Adrenal gland (tissue), 12 donors: ENCODE data around the gene TCP10L. TPM values are rescaled to one million over a fixed set of nuclear protein-coding genes. Genes with fewer than 3 reads are reported as not detected.

Source experiments
- DNase-seq, 7 donors: peaks; one replicate each; pipeline ENCODE4 v3.0.0-alpha.2; 2019 to 2020
- H3K27ac ChIP-seq, 5 donors: fragments of 200-600 bp; sonication (generic) in 4 of 5; 1 replicate in 3 of 5; 2 replicates in 2 of 5; pipeline versions ENCODE4 v1.5.1 to v1.8.0; 2016 to 2020; ENCODE audit warnings: mild to moderate bottlenecking in 1 of 5
- H3K27me3 ChIP-seq: fragments of 200-600 bp; 2 replicates; pipeline ENCODE4 v1.8.0; 2021
- H3K36me3 ChIP-seq, 2 donors: fragments of 200-600 bp; replicated peaks in 1 of 2; 1 replicate in 1 of 2; 2 replicates in 1 of 2; pipeline versions ENCODE4 v1.5.1 to v1.8.0; 2018 to 2022
- H3K4me1 ChIP-seq, 2 donors: fragments of 200-600 bp; replicated peaks in 1 of 2; 1 replicate in 1 of 2; 2 replicates in 1 of 2; pipeline versions ENCODE4 v1.5.1 to v1.8.0; 2018 to 2021
- H3K4me3 ChIP-seq, 4 donors: fragments of 200-600 bp; sonication (generic) in 3 of 4; one replicate each; pipeline ENCODE4 v1.5.1; 2016 to 2018
- H3K9me3 ChIP-seq, 3 donors: fragments of 200-600 bp; sonication (generic) in 1 of 3; replicated peaks in 1 of 3; 1 replicate in 2 of 3; 2 replicates in 1 of 3; pipeline versions ENCODE4 v1.5.1 to v1.8.0; 2016 to 2021
- CTCF ChIP-seq, 6 experiments: fragments of 450-650 bp in 4 of 6; fragments of 200-600 bp in 2 of 6; sonication (generic) in 1 of 6; IDR thresholded peaks; 1 replicate in 5 of 6; 2 replicates in 1 of 6; pipeline versions ENCODE4 v1.5.1 to v1.8.0; 2016 to 2021; ENCODE audit warnings: antibody characterized with exemption in 6 of 6, mild to moderate bottlenecking in 2 of 6, moderate library complexity in 1 of 6
- POLR2A ChIP-seq, 2 donors: fragments of 450-650 bp; IDR thresholded peaks; one replicate each; pipeline ENCODE4 v1.6.1; 2017; ENCODE audit warnings: antibody characterized with exemption in 2 of 2, mild to moderate bottlenecking in 2 of 2, moderate library complexity in 1 of 2
- WGBS, 4 donors: extraction: QIAGEN DNeasy Blood & Tissue Kit in 2 of 4; methylation state at CpG; one replicate each; pipeline versions ENCODE4 v1.1.5 to v1.1.7; 2013 to 2017; 5-methylcytosine and 5-hydroxymethylcytosine counted together
- intact Hi-C, 2 donors: fragments of 100-400 bp; cut with DNase I; formaldehyde crosslinking; loops; one replicate each; pipeline versions ENCODE4 v1.14.1 to v1.15.0; 2022 to 2023
- polyA plus RNA-seq, 3 donors: library from polyadenylated mRNA; stranded (reverse); fragments of 200-250 nt in 2 of 3; fragments of 350-450 nt in 1 of 3; fragmentation: Illumina TruSeq in 1 of 3; extraction: RNeasy Lipid Tissue Mini Kit (QIAGEN cat#74804) in 1 of 3; gene quantifications; one replicate each; pipeline ENCODE4 v1.2.3, GENCODE V29; 2013 to 2014
- total RNA-seq, 9 donors: library from RNA; depleted of rRNA in 4 of 9; stranded (reverse); fragments of >200 nt in 4 of 9; fragments of 120-200 nt in 1 of 9; fragmentation: NEBNext Ultra II Directional in 1 of 9; extraction: Animal tissue kit (Norgen Biotek cat#: 25700) in 1 of 9; gene quantifications; one replicate each; pipeline versions ENCODE4 v1.1.0 to v1.2.4, GENCODE V29; 2013 to 2023
- donor health status: healthy with polysubstance abuse.
- donor health status: Bipolar disorder and iron deficiency.
- donor health status: DM: yes; HTN: yes; CAD: no.
- donor health status: DM: no; HTN: no; CAD: no.
- donor health status: DM: no; HTN: no; CAD: no.
- donor health status: DM: yes; HTN: yes; CAD: no.

The TCP10L gene
- total and polyA plus RNA-seq, 12 donors: 0.28 to 3.0 (median 0.82) TPM; not detected in 2

GRCh38 chr21:32580949-32581348 is 4.4 kb downstream of the TCP10L start:
- Histone ChIP-seq H3K36me3 (no peaks in the 10 kb centered on the region), H3K4me3 (no peak overlapping the region), H3K27ac (no peak overlapping the region), H3K4me1 (no peaks in the 10 kb centered on the region), H3K27me3 (no peaks in the 10 kb centered on the region), H3K9me3 (no peaks in the 10 kb centered on the region)
- no peak for DNase-seq
- TF ChIP-seq POLR2A (IDR thresholded peaks at IDR 0.05) (no peak), CTCF (IDR thresholded peaks at IDR 0.05) (no peak)
- intact Hi-C loops: no loop called here
- WGBS, 4 donors: 86 to 94% (median 90%) methylated on average over 8 to 13 of the region's 13 CpGs

GRCh38 chr21:32578107-32578691 is 7.1 kb downstream of the TCP10L start:
- 62 to 73% (median 67%) methylated on average over 4 to 15 of the region's 15 CpGs for WGBS, 4 donors
- Histone ChIP-seq H3K4me1 (no peaks in the 10 kb centered on the region), H3K27ac (no peak overlapping the region), H3K4me3 (no peak overlapping the region), H3K27me3 (no peaks in the 10 kb centered on the region), H3K36me3 (no peaks in the 10 kb centered on the region), H3K9me3 (no peaks in the 10 kb centered on the region)
- TF ChIP-seq POLR2A (IDR thresholded peaks at IDR 0.05) (no peak), CTCF (IDR thresholded peaks at IDR 0.05) (no peak)
- DNase-seq: no peak
- intact Hi-C loops: no loop called here

- DNase-seq: no peak
- no peaks in the 10 kb centered on the region for H3K36me3 ChIP-seq
- H3K27ac ChIP-seq: no peak overlapping the region
- intact Hi-C loops: no loop called here
- H3K4me3 ChIP-seq: no peak overlapping the region
- no peaks in the 10 kb centered on the region for H3K27me3 ChIP-seq
- H3K9me3 ChIP-seq: no peaks in the 10 kb centered on the region
- H3K4me1 ChIP-seq: no peaks in the 10 kb centered on the region
- WGBS, 4 donors: 90 to 94% (median 92%) methylated on average over 11 of the region's 11 CpGs
- TF ChIP-seq POLR2A (IDR thresholded peaks at IDR 0.05): no peak
- no peak for TF ChIP-seq CTCF (IDR thresholded peaks at IDR 0.05)
Measured at GRCh38 chr21:32576011-32576410, 9.3 kb downstream of the TCP10L start.

- Histone ChIP-seq H3K4me1 (no peaks in the 10 kb centered on the region), H3K36me3 (no peaks in the 10 kb centered on the region), H3K9me3 (no peaks in the 10 kb centered on the region), H3K27me3 (no peaks in the 10 kb centered on the region), H3K27ac (no peak overlapping the region), H3K4me3 (no peak overlapping the region)
- TF ChIP-seq CTCF (IDR thresholded peaks at IDR 0.05) (no peak), POLR2A (IDR thresholded peaks at IDR 0.05) (no peak)
- WGBS, 4 donors: 74 to 84% (median 80%) methylated on average over 17 to 26 of the region's 26 CpGs
- intact Hi-C loops: no loop called here
- no peak for DNase-seq
Measured at GRCh38 chr21:32574946-32575925, 10.1 kb downstream of the TCP10L start.
